SK-N-SH (cell line): ENCODE measurements around the gene TNRC6B. TPM values are rescaled to one million over a fixed set of nuclear protein-coding genes. Genes with fewer than 3 reads are reported as not detected.

Experiments used
- CTCF ChIA-PET: fragments of 300-600, 350-600 bp; formaldehyde crosslinking; extraction: SDS; loops from one replicate; lab custom pipeline; 2021; lab: Yijun Ruan, JAX
- POLR2A ChIA-PET: fragments of 350-600 bp; sonication (Branson Sonifier 250); formaldehyde crosslinking; extraction: SDS; loops from one replicate; lab custom pipeline; 2020; ENCODE audit warnings: antibody characterized with exemption, inconsistent platforms; lab: Yijun Ruan, JAX
- DNase-seq: peaks from one replicate; pipeline ENCODE4 v3.0.0; 2012
- H2AFZ ChIP-seq: fragments of 200-600 bp; sonication (generic); 2 replicates; pipeline ENCODE4 v1.8.1; 2016; ENCODE audit warnings: antibody characterized with exemption, mild to moderate bottlenecking, low read depth
- H3F3A ChIP-seq: fragments of 200-600 bp; sonication (generic); replicated peaks from 2 replicates; pipeline ENCODE3; 2016; ENCODE audit warnings: antibody characterized with exemption, mild to moderate bottlenecking; ENCODE audit not compliant: insufficient read depth
- H3K27ac ChIP-seq, 2 experiments: fragments of 200-500 bp in 1 of 2; fragments of 200-600 bp in 1 of 2; sonication (Bioruptor generic) in 1 of 2; sonication (generic), shearing (Covaris generic) in 1 of 2; 2 replicates each; pipeline versions ENCODE4 v1.5.1 to v1.6.1; 2014 to 2016; ENCODE audit warnings: low read depth in 2 of 2, inconsistent platforms in 1 of 2, low read length in 1 of 2, mild to moderate bottlenecking in 1 of 2, mixed read lengths in 1 of 2
- H3K27me3 ChIP-seq: fragments of 200-600 bp; sonication (generic), shearing (Covaris generic); 2 replicates; pipeline ENCODE4 v1.6.1; 2016; ENCODE audit warnings: mixed run types; ENCODE audit not compliant: insufficient read depth
- H3K36me3 ChIP-seq, 2 experiments: fragments of 200-500 bp in 1 of 2; fragments of 200-600 bp in 1 of 2; sonication (Bioruptor generic) in 1 of 2; sonication (generic) in 1 of 2; replicated peaks in 1 of 2; 2 replicates each; pipeline versions ENCODE3 to v1.5.1; 2014 to 2016; ENCODE audit warnings: low read length in 1 of 2, mild to moderate bottlenecking in 1 of 2; ENCODE audit not compliant: insufficient read depth in 2 of 2, control insufficient read depth in 1 of 2
- H3K4me1 ChIP-seq, 2 experiments: fragments of 200-500 bp in 1 of 2; fragments of 200-600 bp in 1 of 2; sonication (Bioruptor generic) in 1 of 2; sonication (generic), shearing (Covaris generic) in 1 of 2; 2 replicates each; pipeline versions ENCODE4 v1.5.1 to v1.6.1; 2014 to 2016; ENCODE audit warnings: low read depth in 1 of 2, low read length in 1 of 2, mixed run types in 1 of 2; ENCODE audit not compliant: insufficient read depth in 2 of 2, control insufficient read depth in 1 of 2
- H3K4me2 ChIP-seq: fragments of 200-600 bp; sonication (generic), shearing (Covaris generic); 2 replicates; pipeline ENCODE4 v1.6.1; 2017; ENCODE audit warnings: mixed run types
- H3K4me3 ChIP-seq, 2 experiments: fragments of 200-500 bp in 1 of 2; fragments of 200-600 bp in 1 of 2; sonication (Bioruptor generic) in 1 of 2; sonication (generic), shearing (Covaris generic) in 1 of 2; 2 replicates each; pipeline versions ENCODE4 v1.5.1 to v1.8.1; 2014 to 2016; ENCODE audit warnings: low read depth in 2 of 2, inconsistent platforms in 1 of 2, low read length in 1 of 2, mild to moderate bottlenecking in 1 of 2, mixed read lengths in 1 of 2, moderate library complexity in 1 of 2
- H3K79me2 ChIP-seq: fragments of 200-600 bp; sonication (generic); 2 replicates; pipeline ENCODE4 v1.8.1; 2017; ENCODE audit warnings: mild to moderate bottlenecking; ENCODE audit not compliant: insufficient read depth
- H3K9ac ChIP-seq: fragments of 200-600 bp; sonication (generic); 2 replicates; pipeline ENCODE4 v1.6.1; 2017; ENCODE audit warnings: mixed run types
- H3K9me2 ChIP-seq: fragments of 200-600 bp; sonication (generic); 2 replicates; pipeline ENCODE4 v1.6.1; 2017; ENCODE audit warnings: mixed run types
- H3K9me3 ChIP-seq: fragments of 200-600 bp; sonication (generic); 2 replicates; pipeline ENCODE4 v1.6.1; 2017; ENCODE audit warnings: mixed run types, mild to moderate bottlenecking, moderate library complexity
- H4K20me1 ChIP-seq: fragments of 200-600 bp; sonication (generic); 2 replicates; pipeline ENCODE4 v1.6.1; 2017; ENCODE audit warnings: mild to moderate bottlenecking, mixed run types; ENCODE audit not compliant: insufficient read depth
- CHD2 ChIP-seq: fragments of 150-350 bp; IDR thresholded peaks from 2 replicates; pipeline ENCODE4 v1.6.1; 2018; ENCODE audit warnings: low read length; ENCODE audit not compliant: partially characterized antibody
- ELF1 ChIP-seq: IDR thresholded peaks from 2 replicates; pipeline ENCODE4 v1.4.0; 2012
- EP300 ChIP-seq, 2 experiments: IDR thresholded peaks; 2 replicates each; pipeline versions ENCODE4 v1.4.0 to v1.6.1; 2012; ENCODE audit warnings: borderline replicate concordance in 1 of 2, low read depth in 1 of 2, low read length in 1 of 2
- EZH2phosphoT487 ChIP-seq: fragments of 200-600 bp; sonication (generic); IDR thresholded peaks from 2 replicates; pipeline ENCODE4 v1.6.1; 2017; ENCODE audit warnings: low read depth, mixed run types, mild to moderate bottlenecking, antibody characterized with exemption, moderate library complexity, borderline replicate concordance
- FOSL2 ChIP-seq: IDR thresholded peaks from 2 replicates; pipeline ENCODE4 v1.4.0; 2012; ENCODE audit warnings: low read depth, mild to moderate bottlenecking, moderate library complexity, borderline replicate concordance
- FOXJ3 ChIP-seq: sonication (generic); formaldehyde crosslinking; IDR thresholded peaks from 2 replicates; pipeline ENCODE4 v1.5.1; 2020; ENCODE audit warnings: mild to moderate bottlenecking, missing genetic modification reagents
- GABPA ChIP-seq: IDR thresholded peaks from 2 replicates; pipeline ENCODE4 v1.4.0; 2012; ENCODE audit warnings: low read depth, mild to moderate bottlenecking
- MXI1 ChIP-seq: IDR thresholded peaks from 2 replicates; pipeline ENCODE4 v1.6.1; 2012; ENCODE audit warnings: mild to moderate bottlenecking, low read depth, low read length, improper control_type of control experiment
- NRF1 ChIP-seq: IDR thresholded peaks from 2 replicates; pipeline ENCODE4 v1.6.1; 2012; ENCODE audit warnings: low read depth, mild to moderate bottlenecking, low read length
- POLR2AphosphoS5 ChIP-seq: IDR thresholded peaks from 2 replicates; pipeline ENCODE4 v1.6.1; 2012; ENCODE audit warnings: low read depth, low read length
- RAD21 ChIP-seq: IDR thresholded peaks from 2 replicates; pipeline ENCODE4 v1.6.1; 2012; ENCODE audit warnings: mild to moderate bottlenecking, low read length
- RFX5 ChIP-seq: IDR thresholded peaks from 2 replicates; pipeline ENCODE4 v1.6.1; 2012; ENCODE audit warnings: mild to moderate bottlenecking, improper control_type of control experiment, low read length
- SIN3A ChIP-seq: IDR thresholded peaks from 2 replicates; pipeline ENCODE4 v1.6.1; 2012; ENCODE audit warnings: low read depth, mild to moderate bottlenecking, low read length, moderate library complexity, borderline replicate concordance
- SMC3 ChIP-seq: IDR thresholded peaks from 2 replicates; pipeline ENCODE4 v1.6.1; 2012; ENCODE audit warnings: low read depth, low read length, improper control_type of control experiment
- TAF1 ChIP-seq: IDR thresholded peaks from 2 replicates; pipeline ENCODE4 v1.6.1; 2012; ENCODE audit warnings: low read depth, mild to moderate bottlenecking, low read length, moderate library complexity, borderline replicate concordance
- TEAD4 ChIP-seq: IDR thresholded peaks from 2 replicates; pipeline ENCODE4 v1.4.0; 2012; ENCODE audit warnings: mild to moderate bottlenecking, borderline replicate concordance; ENCODE audit not compliant: insufficient read depth
- YY1 ChIP-seq: IDR thresholded peaks from 2 replicates; pipeline ENCODE4 v1.4.0; 2012; ENCODE audit warnings: low read depth, mild to moderate bottlenecking
- WGBS: methylation state at CpG from one replicate; pipeline ENCODE4 v1.1.6; 2017; ENCODE audit warnings: low lambda C conversion rate; 5-methylcytosine and 5-hydroxymethylcytosine counted together
- polyA plus RNA-seq, 3 experiments: library from polyadenylated mRNA; depleted of rRNA; stranded (reverse); fragments of >200 nt; gene quantifications; 2 replicates each; pipeline ENCODE4 v1.2.3, GENCODE V29; 2012
- TF ChIP-seq, protein P1 (sequence below): fragments of 200-600 bp; sonication (generic); IDR thresholded peaks from 2 replicates; pipeline ENCODE4 v1.6.1; 2017; ENCODE audit warnings: antibody characterized with exemption, mild to moderate bottlenecking, moderate library complexity
- TF ChIP-seq, protein P2 (sequence below): IDR thresholded peaks from 2 replicates; pipeline ENCODE4 v1.6.1; 2012; ENCODE audit warnings: mild to moderate bottlenecking, low read depth, low read length, moderate library complexity

Gene TNRC6B
- polyA plus RNA-seq, 1 of the 3 experiments (the other 2 are of a cell fraction): 1.2 TPM

DNA sequence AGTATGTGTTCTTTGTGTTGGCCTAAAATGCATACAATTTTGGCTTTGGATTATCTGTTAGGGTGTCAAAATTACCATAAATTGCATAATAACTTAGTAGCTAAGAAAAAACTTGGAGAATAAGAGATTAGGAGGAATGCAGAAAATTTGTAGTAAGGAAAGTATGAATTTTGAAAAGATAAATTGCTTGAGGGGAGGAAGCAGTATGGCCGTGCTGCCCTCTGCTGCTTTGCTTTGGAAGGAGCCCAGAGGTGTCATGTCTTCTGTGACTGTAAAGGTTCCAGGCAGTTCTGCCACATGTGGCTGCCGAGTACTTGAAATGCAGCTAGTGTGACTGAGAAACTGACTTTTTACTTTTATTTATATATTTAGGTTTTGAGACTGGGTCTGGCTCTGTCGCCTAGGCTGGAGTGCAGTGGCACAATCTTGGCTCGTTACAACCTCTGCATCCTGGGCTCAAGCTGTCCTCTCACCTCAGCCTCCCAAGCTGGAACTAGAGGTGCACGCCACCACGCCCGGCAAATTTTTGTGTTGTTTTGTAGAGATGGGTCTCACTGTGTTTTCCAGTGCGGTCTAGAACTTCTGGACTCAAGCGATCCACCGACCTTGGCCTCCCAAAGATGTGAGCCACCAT lies 170.4 kb downstream of the TNRC6B start:
- H4K20me1 ChIP-seq: no peaks in the 10 kb centered on the region; the same call in 1 of the 2 replicates
- H3K27me3 ChIP-seq: no peaks in the 10 kb centered on the region
- POLR2A ChIA-PET: interaction anchor here (0.9 kb wide), 1 partner anchor 304 kb away, joined by 3 read pairs; no protein-coding TSS in a partner anchor
- peaks cover 48% of the 10 kb centered on the region for H3K79me2 ChIP-seq
- CTCF ChIA-PET: interaction anchor here (0.6 to 3.1 kb wide), 20 partner anchors 8 to 851 kb away, joined by 3 to 19 read pairs (median 4); no protein-coding TSS in a partner anchor
- H3K4me1 ChIP-seq: peaks cover 0 to 5% of the 10 kb centered on the region in 2 experiments; a peak in 3 of 4 replicates
- H3F3A ChIP-seq: no peaks in the 10 kb centered on the region
- H3K9me3 ChIP-seq: no peaks in the 10 kb centered on the region
- TF ChIP-seq SMC3: peak; percentile 38; the same call in 1 of the 2 replicates
- no peak for TF ChIP-seq EP300 (IDR thresholded peaks at IDR 0.05; ENCODE audit: borderline replicate concordance in 1 of 2, low read depth in 1 of 2, low read length in 1 of 2)
- TF ChIP-seq MXI1: peak; percentile 44; the same call in 1 of the 2 replicates
- TF ChIP-seq SIN3A: 0 out of 2 replicates have a peak, but pooled peaks have one; percentile 36
- TF ChIP-seq RAD21: peak; percentile 72
- no peak for TF ChIP-seq YY1
- TF ChIP-seq, protein P1, sequence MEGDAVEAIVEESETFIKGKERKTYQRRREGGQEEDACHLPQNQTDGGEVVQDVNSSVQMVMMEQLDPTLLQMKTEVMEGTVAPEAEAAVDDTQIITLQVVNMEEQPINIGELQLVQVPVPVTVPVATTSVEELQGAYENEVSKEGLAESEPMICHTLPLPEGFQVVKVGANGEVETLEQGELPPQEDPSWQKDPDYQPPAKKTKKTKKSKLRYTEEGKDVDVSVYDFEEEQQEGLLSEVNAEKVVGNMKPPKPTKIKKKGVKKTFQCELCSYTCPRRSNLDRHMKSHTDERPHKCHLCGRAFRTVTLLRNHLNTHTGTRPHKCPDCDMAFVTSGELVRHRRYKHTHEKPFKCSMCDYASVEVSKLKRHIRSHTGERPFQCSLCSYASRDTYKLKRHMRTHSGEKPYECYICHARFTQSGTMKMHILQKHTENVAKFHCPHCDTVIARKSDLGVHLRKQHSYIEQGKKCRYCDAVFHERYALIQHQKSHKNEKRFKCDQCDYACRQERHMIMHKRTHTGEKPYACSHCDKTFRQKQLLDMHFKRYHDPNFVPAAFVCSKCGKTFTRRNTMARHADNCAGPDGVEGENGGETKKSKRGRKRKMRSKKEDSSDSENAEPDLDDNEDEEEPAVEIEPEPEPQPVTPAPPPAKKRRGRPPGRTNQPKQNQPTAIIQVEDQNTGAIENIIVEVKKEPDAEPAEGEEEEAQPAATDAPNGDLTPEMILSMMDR: peak; percentile 68
- TF ChIP-seq, all 33 proteins: peak for 5
- H3K27ac ChIP-seq: no peak overlapping the region
- peaks cover 9 to 13% of the 10 kb centered on the region in 2 experiments for H3K36me3 ChIP-seq
- H3K4me3 ChIP-seq: peak overlapping the region; percentile 67 to 71; a peak in 3 of 4 replicates
- peak; percentile 56 for DNase-seq
- peak overlapping the region; percentile 84; the same call in 1 of the 2 replicates for H3K9ac ChIP-seq
- 38% methylated on average over 8 of the region's 10 CpGs for WGBS
- H2AFZ ChIP-seq: no peak overlapping the region
- H3K9me2 ChIP-seq: no peaks in the 10 kb centered on the region
- peak overlapping the region; percentile 81 for H3K4me2 ChIP-seq

DNA sequence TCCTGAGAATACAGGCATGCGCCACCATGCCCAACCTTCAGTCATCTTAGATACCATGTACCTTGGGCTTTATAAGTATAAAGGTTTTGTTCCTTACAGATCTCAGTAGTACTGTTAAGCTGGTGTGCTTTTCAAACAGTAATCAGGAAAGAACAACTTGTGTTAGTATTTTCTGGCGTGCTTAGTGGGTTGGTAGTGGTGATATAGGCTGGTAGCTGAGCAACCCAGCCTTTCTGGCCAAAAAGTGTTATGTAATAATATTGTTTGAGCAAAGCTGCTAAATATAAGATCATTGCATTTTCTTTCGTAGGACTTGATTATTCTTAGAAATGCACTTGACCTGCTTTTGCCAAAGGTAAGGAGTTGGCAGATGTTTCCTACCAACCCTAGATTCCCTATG lies 175.0 kb downstream of the TNRC6B start:
- whole genome bisulfite sequencing: 100% methylated on average over 3 of the region's 3 CpGs
- Histone ChIP-seq H3K27ac (no peak overlapping the region), H3K9me3 (no peaks in the 10 kb centered on the region), H3K9ac (no peak overlapping the region), H3K4me1 (peaks cover 0 to 1% of the 10 kb centered on the region in 2 experiments; a peak in 2 of 4 replicates), H2AFZ (no peak overlapping the region), H3K4me2 (no peak overlapping the region), H3F3A (no peaks in the 10 kb centered on the region), H3K36me3 (peaks cover 9 to 31% of the 10 kb centered on the region in 2 experiments), H3K4me3 (no peak overlapping the region), H3K9me2 (no peaks in the 10 kb centered on the region), H4K20me1 (no peaks in the 10 kb centered on the region; the same call in 1 of the 2 replicates), H3K27me3 (no peaks in the 10 kb centered on the region), H3K79me2 (peaks cover 40% of the 10 kb centered on the region)
- DNase-seq: no peak
- POLR2A ChIA-PET: no interaction called here
- CTCF ChIA-PET: no interaction called here
- TF ChIP-seq RFX5 (no peak), POLR2AphosphoS5 (no peak), FOXJ3 (CRISPR knock-in tag) (no peak), FOSL2 (no peak), NRF1 (no peak), CHD2 (no peak), TAF1 (no peak), GABPA (no peak), ELF1 (no peak), TEAD4 (no peak), EP300 (IDR thresholded peaks at IDR 0.05; ENCODE audit: borderline replicate concordance in 1 of 2, low read depth in 1 of 2, low read length in 1 of 2) (no peak), EZH2phosphoT487 (no peak)
- TF ChIP-seq, protein P2, sequence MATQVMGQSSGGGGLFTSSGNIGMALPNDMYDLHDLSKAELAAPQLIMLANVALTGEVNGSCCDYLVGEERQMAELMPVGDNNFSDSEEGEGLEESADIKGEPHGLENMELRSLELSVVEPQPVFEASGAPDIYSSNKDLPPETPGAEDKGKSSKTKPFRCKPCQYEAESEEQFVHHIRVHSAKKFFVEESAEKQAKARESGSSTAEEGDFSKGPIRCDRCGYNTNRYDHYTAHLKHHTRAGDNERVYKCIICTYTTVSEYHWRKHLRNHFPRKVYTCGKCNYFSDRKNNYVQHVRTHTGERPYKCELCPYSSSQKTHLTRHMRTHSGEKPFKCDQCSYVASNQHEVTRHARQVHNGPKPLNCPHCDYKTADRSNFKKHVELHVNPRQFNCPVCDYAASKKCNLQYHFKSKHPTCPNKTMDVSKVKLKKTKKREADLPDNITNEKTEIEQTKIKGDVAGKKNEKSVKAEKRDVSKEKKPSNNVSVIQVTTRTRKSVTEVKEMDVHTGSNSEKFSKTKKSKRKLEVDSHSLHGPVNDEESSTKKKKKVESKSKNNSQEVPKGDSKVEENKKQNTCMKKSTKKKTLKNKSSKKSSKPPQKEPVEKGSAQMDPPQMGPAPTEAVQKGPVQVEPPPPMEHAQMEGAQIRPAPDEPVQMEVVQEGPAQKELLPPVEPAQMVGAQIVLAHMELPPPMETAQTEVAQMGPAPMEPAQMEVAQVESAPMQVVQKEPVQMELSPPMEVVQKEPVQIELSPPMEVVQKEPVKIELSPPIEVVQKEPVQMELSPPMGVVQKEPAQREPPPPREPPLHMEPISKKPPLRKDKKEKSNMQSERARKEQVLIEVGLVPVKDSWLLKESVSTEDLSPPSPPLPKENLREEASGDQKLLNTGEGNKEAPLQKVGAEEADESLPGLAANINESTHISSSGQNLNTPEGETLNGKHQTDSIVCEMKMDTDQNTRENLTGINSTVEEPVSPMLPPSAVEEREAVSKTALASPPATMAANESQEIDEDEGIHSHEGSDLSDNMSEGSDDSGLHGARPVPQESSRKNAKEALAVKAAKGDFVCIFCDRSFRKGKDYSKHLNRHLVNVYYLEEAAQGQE: no peak
- TF ChIP-seq, protein P1: no peak
